Thymus (tissue), 11 donors: ENCODE data around the gene DNASE1L2. TPM values are rescaled to one million over a fixed set of nuclear protein-coding genes. Genes with fewer than 3 reads are reported as not detected.

Experiments
- DNase-seq, 9 donors: peaks; one replicate each; pipeline ENCODE4 v3.0.0-alpha.2; 2013; ENCODE audit warnings: low spot score in 9 of 9, low read depth in 6 of 9, missing footprints in 1 of 9
- H3K27ac ChIP-seq, 2 donors: one replicate each; pipeline ENCODE4 v1.5.1; 2013; ENCODE audit warnings: control low read depth in 1 of 2, low read depth in 1 of 2, low read length in 1 of 2, mild to moderate bottlenecking in 1 of 2, moderate library complexity in 1 of 2
- H3K27me3 ChIP-seq, 2 donors: one replicate each; pipeline ENCODE4 v1.5.1; 2013; ENCODE audit warnings: low read length in 1 of 2; ENCODE audit not compliant: control insufficient read depth in 2 of 2, insufficient read depth in 1 of 2
- H3K36me3 ChIP-seq, 2 donors: one replicate each; pipeline ENCODE4 v1.5.1; 2013; ENCODE audit warnings: low read length in 1 of 2, mild to moderate bottlenecking in 1 of 2, moderate library complexity in 1 of 2; ENCODE audit not compliant: control insufficient read depth in 2 of 2, insufficient read depth in 2 of 2
- H3K4me1 ChIP-seq, 2 donors: one replicate each; pipeline ENCODE4 v1.5.1; 2013; ENCODE audit warnings: low read length in 2 of 2; ENCODE audit not compliant: control insufficient read depth in 2 of 2, insufficient read depth in 2 of 2
- H3K4me3 ChIP-seq, 2 donors: one replicate each; pipeline ENCODE4 v1.5.1; 2013; ENCODE audit warnings: low read length in 2 of 2, control low read depth in 1 of 2, mild to moderate bottlenecking in 1 of 2
- H3K9me3 ChIP-seq, 2 donors: one replicate each; pipeline ENCODE4 v1.5.1; 2013; ENCODE audit warnings: low read length in 1 of 2, mild to moderate bottlenecking in 1 of 2; ENCODE audit not compliant: control insufficient read depth in 2 of 2, insufficient read depth in 1 of 2
- WGBS: extraction: QIAGEN DNeasy Blood & Tissue Kit; methylation state at CpG from one replicate; pipeline ENCODE4 v1.1.7; 2013; 5-methylcytosine and 5-hydroxymethylcytosine counted together
- polyA plus RNA-seq: library from polyadenylated mRNA; stranded (reverse); fragments of 200-250 nt; gene quantifications from one replicate; pipeline ENCODE4 v1.2.3, GENCODE V29; 2013
- total RNA-seq: library from RNA; stranded (reverse); fragments of 120-200 nt; gene quantifications from one replicate; pipeline ENCODE4 v1.2.4, GENCODE V29; 2013
- donor health status: healthy.

The DNASE1L2 gene
- total and polyA plus RNA-seq, 2 donors = 0.99 to 3.5 TPM

- no peak for DNase-seq
- H3K27me3 ChIP-seq = no peaks in the 10 kb centered on the region
- 97% methylated on average over 9 of the region's 9 CpGs for WGBS
- H3K9me3 ChIP-seq = peaks cover 0 to 3% of the 10 kb centered on the region in 2 donors
- H3K27ac ChIP-seq = no peak overlapping the region
- no peak overlapping the region for H3K4me3 ChIP-seq
- peaks cover 41 to 42% of the 10 kb centered on the region in 2 donors for H3K36me3 ChIP-seq
- H3K4me1 ChIP-seq = peaks cover 14 to 21% of the 10 kb centered on the region in 2 donors
These were observed 28.4 kb upstream of the DNASE1L2 start for GRCh38 chr16:2207872-2208271.

GRCh38 chr16:2208308-2208707 lies 27.9 kb upstream of the DNASE1L2 start:
- Histone ChIP-seq H3K9me3 (peaks cover 0 to 3% of the 10 kb centered on the region in 2 donors), H3K27me3 (no peaks in the 10 kb centered on the region), H3K27ac (no peak overlapping the region), H3K36me3 (peaks cover 41 to 47% of the 10 kb centered on the region in 2 donors), H3K4me1 (peaks cover 18 to 25% of the 10 kb centered on the region in 2 donors), H3K4me3 (no peak overlapping the region)
- no peak for DNase-seq
- 97% methylated on average over 23 of the region's 23 CpGs for WGBS

GRCh38 chr16:2208772-2209171 lies 27.5 kb upstream of the DNASE1L2 start:
- H3K4me3 ChIP-seq = no peak overlapping the region
- peaks cover 0 to 3% of the 10 kb centered on the region in 2 donors for H3K9me3 ChIP-seq
- no peak for DNase-seq
- peaks cover 23 to 30% of the 10 kb centered on the region in 2 donors for H3K4me1 ChIP-seq
- WGBS = 98% methylated on average over 9 of the region's 9 CpGs
- no peaks in the 10 kb centered on the region for H3K27me3 ChIP-seq
- no peak overlapping the region for H3K27ac ChIP-seq
- peaks cover 41 to 47% of the 10 kb centered on the region in 2 donors for H3K36me3 ChIP-seq

GRCh38 chr16:2209258-2210008 lies 26.8 kb upstream of the DNASE1L2 start:
- Histone ChIP-seq H3K4me3 (no peak overlapping the region), H3K4me1 (peaks cover 23 to 31% of the 10 kb centered on the region in 2 donors), H3K36me3 (peaks cover 41 to 47% of the 10 kb centered on the region in 2 donors), H3K27ac (no peak overlapping the region), H3K9me3 (peaks cover 0 to 3% of the 10 kb centered on the region in 2 donors), H3K27me3 (no peaks in the 10 kb centered on the region)
- no peak for DNase-seq
- WGBS = 96% methylated on average over 29 of the region's 29 CpGs

- Histone ChIP-seq H3K4me1 (peaks cover 18 to 26% of the 10 kb centered on the region in 2 donors), H3K9me3 (peaks cover 0 to 3% of the 10 kb centered on the region in 2 donors), H3K4me3 (no peak overlapping the region), H3K27me3 (no peaks in the 10 kb centered on the region), H3K27ac (no peak overlapping the region), H3K36me3 (peaks cover 41 to 47% of the 10 kb centered on the region in 2 donors)
- 97% methylated on average over 17 of the region's 17 CpGs for WGBS
- DNase-seq = no peak
These were observed 26.3 kb upstream of the DNASE1L2 start for GRCh38 chr16:2210009-2210332.

GRCh38 chr16:2210386-2211365 lies 25.6 kb upstream of the DNASE1L2 start, which contains the start of gene BRICD5:
Gene BRICD5, minus strand, starts transcription at chr16:2210863. Its CDS starts 30 bp downstream, at chr16:2210833.
- Histone ChIP-seq H3K27ac (no peak within 1 kb of the TSS), H3K9me3 (peaks cover 0 to 3% of the 10 kb centered on the region in 2 donors), H3K4me1 (peaks cover 18 to 25% of the 10 kb centered on the region in 2 donors), H3K27me3 (no peaks in the 10 kb centered on the region), H3K4me3 (no peak within 1 kb of the TSS), H3K36me3 (peaks cover 41 to 47% of the 10 kb centered on the region in 2 donors)
- 90% methylated on average over 24 of the region's 24 CpGs for WGBS
- DNase-seq = no peak

- Histone ChIP-seq H3K36me3 (peaks cover 38 to 47% of the 10 kb centered on the region in 2 donors), H3K4me3 (no peak overlapping the region), H3K9me3 (no peaks in the 10 kb centered on the region), H3K27me3 (no peaks in the 10 kb centered on the region), H3K4me1 (peaks cover 12 to 19% of the 10 kb centered on the region in 2 donors), H3K27ac (no peak overlapping the region)
- WGBS = 97% methylated on average over 11 of the region's 11 CpGs
- no peak for DNase-seq
These were observed 24.3 kb upstream of the DNASE1L2 start for GRCh38 chr16:2211923-2212347.

GRCh38 chr16:2212362-2213324 lies 23.6 kb upstream of the DNASE1L2 start:
- Histone ChIP-seq H3K4me3 (peak overlapping the region; percentile 43 to 68), H3K27me3 (no peaks in the 10 kb centered on the region), H3K4me1 (peaks cover 12 to 19% of the 10 kb centered on the region in 2 donors), H3K9me3 (no peaks in the 10 kb centered on the region), H3K27ac (no peak overlapping the region), H3K36me3 (peaks cover 31 to 40% of the 10 kb centered on the region in 2 donors)
- 93% methylated on average over 19 of the region's 19 CpGs for WGBS
- DNase-seq = no peak
